ENCODE measurements around the gene B3GNT2. TPM values are rescaled to one million over a fixed set of nuclear protein-coding genes. Genes with fewer than 3 reads are reported as not detected.

The B3GNT2 gene
- total and polyA plus RNA-seq, 2 donors (not counting 1 experiment from before 2014, with no cell fraction given), result 14.3 to 24.6 TPM

- TF ChIP-seq, protein P1, sequence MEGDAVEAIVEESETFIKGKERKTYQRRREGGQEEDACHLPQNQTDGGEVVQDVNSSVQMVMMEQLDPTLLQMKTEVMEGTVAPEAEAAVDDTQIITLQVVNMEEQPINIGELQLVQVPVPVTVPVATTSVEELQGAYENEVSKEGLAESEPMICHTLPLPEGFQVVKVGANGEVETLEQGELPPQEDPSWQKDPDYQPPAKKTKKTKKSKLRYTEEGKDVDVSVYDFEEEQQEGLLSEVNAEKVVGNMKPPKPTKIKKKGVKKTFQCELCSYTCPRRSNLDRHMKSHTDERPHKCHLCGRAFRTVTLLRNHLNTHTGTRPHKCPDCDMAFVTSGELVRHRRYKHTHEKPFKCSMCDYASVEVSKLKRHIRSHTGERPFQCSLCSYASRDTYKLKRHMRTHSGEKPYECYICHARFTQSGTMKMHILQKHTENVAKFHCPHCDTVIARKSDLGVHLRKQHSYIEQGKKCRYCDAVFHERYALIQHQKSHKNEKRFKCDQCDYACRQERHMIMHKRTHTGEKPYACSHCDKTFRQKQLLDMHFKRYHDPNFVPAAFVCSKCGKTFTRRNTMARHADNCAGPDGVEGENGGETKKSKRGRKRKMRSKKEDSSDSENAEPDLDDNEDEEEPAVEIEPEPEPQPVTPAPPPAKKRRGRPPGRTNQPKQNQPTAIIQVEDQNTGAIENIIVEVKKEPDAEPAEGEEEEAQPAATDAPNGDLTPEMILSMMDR (IDR thresholded peaks at IDR 0.05), result no peak
- no peak for TF ChIP-seq EZH2 (IDR thresholded peaks at IDR 0.05; ENCODE audit: borderline replicate concordance, insufficient read depth, low read depth, low read length, poor library complexity, severe bottlenecking)
- peak overlapping the region; percentile 93 for H3K9ac ChIP-seq (ENCODE audit: low read length)
- ATAC-seq (ENCODE audit: low read depth) (no peak), DNase-seq (peak; percentile 68)
- peak overlapping the region; percentile 67 to 96 (median 93) for H3K4me3 ChIP-seq (ENCODE audit: control extremely low read depth in 1 of 5, extremely low read depth in 1 of 5, insufficient read depth in 1 of 5, low read depth in 2 of 5, low read length in 4 of 5)
- intact Hi-C loops (cut with micrococcal nuclease), result loop anchor here (2.0 to 10.0 kb wide), 9 partner anchors 50 to 1648 kb away; partner anchors contain the start of genes EHBP1, UGP2 and XPO1
- peaks cover 54 to 60% of the 10 kb centered on the region in 2 donors for H3K4me1 ChIP-seq (ENCODE audit: control insufficient read depth in 2 of 2, insufficient read depth in 2 of 2, low read length in 2 of 2)
- no peaks in the 10 kb centered on the region for H3K9me3 ChIP-seq (ENCODE audit: control extremely low read depth in 1 of 3, control insufficient read depth in 2 of 3, insufficient read depth in 1 of 3, low read length in 2 of 3)
- H3K27me3 ChIP-seq (replicated peaks in 1 of 4; ENCODE audit: control extremely low read depth in 1 of 4, control insufficient read depth in 3 of 4, insufficient read depth in 4 of 4, low read length in 3 of 4), result no peaks in the 10 kb centered on the region
- Mint-ChIP-seq H3K27me3 (no peaks in the 10 kb centered on the region), H3K4me1 (peaks cover 53% of the 10 kb centered on the region), H3K9me3 (ENCODE audit: insufficient read depth) (no peaks in the 10 kb centered on the region), H3K4me3 (peak overlapping the region; percentile 91), H3K27ac (peak overlapping the region; percentile 89)
- H2AFZ ChIP-seq (ENCODE audit: insufficient read depth, low read depth, low read length, poor library complexity, severe bottlenecking), result peak overlapping the region; percentile 85
- peak overlapping the region; percentile 80 to 89 for H3K27ac ChIP-seq (ENCODE audit: low read length in 2 of 2)
- peaks cover 49% of the 10 kb centered on the region for H4K20me1 ChIP-seq (ENCODE audit: control insufficient read depth, insufficient read depth, low read length, poor library complexity, severe bottlenecking)
- POLR2A ChIA-PET, result no interaction called here
- WGBS (ENCODE audit: insufficient coverage), result under 1% methylated on average over 29 of the region's 48 CpGs
- CTCF ChIA-PET, result interaction anchor here (0.7 to 1.4 kb wide), 2 partner anchors 20 to 214 kb away, joined by 3 to 5 read pairs; no protein-coding TSS in a partner anchor
- peak overlapping the region; percentile 93 for H3K4me2 ChIP-seq (replicated peaks; ENCODE audit: low read depth, low read length, poor library complexity, severe bottlenecking)
- H3K36me3 ChIP-seq (replicated peaks in 1 of 2; ENCODE audit: control extremely low read depth in 1 of 2, control insufficient read depth in 1 of 2, extremely low read depth in 1 of 2, insufficient read depth in 2 of 2, low read length in 1 of 2), result no peaks in the 10 kb centered on the region
- H3K79me2 ChIP-seq (ENCODE audit: control insufficient read depth, insufficient read depth, low read length), result peaks cover 67% of the 10 kb centered on the region
Observed at GRCh38 chr2:62197011-62197924, 1.4 kb downstream of the B3GNT2 start.

All from B cell (primary cell).